ENCODE results near the gene JAML. TPM values are rescaled to one million over a fixed set of nuclear protein-coding genes. Genes with fewer than 3 reads are reported as not detected.

JAML gene
- total RNA-seq, 1 donor from 2014 or later = not detected

GRCh38 chr11:118168316-118168715 lies 56.5 kb downstream of the JAML start:
- Mint-ChIP-seq H3K9me3 (ENCODE audit: unreplicated experiment) (no peaks in the 10 kb centered on the region), H3K27ac (ENCODE audit: unreplicated experiment) (no peak overlapping the region), H3K27me3 (ENCODE audit: unreplicated experiment) (peaks cover 43% of the 10 kb centered on the region), H3K4me1 (ENCODE audit: unreplicated experiment) (no peaks in the 10 kb centered on the region), H3K36me3 (ENCODE audit: unreplicated experiment) (no peaks in the 10 kb centered on the region), H3K4me3 (ENCODE audit: unreplicated experiment) (no peak overlapping the region)
- DNase-seq (ENCODE audit: extremely low spot score, unreplicated experiment) = no peak
- no peak for TF ChIP-seq CTCF (IDR thresholded peaks at IDR 0.05)

GRCh38 chr11:118167906-118168305 lies 56.9 kb downstream of the JAML start:
- Mint-ChIP-seq H3K4me3 (ENCODE audit: unreplicated experiment) (no peak overlapping the region), H3K36me3 (ENCODE audit: unreplicated experiment) (no peaks in the 10 kb centered on the region), H3K27ac (ENCODE audit: unreplicated experiment) (no peak overlapping the region), H3K9me3 (ENCODE audit: unreplicated experiment) (no peaks in the 10 kb centered on the region), H3K27me3 (ENCODE audit: unreplicated experiment) (peaks cover 42% of the 10 kb centered on the region), H3K4me1 (ENCODE audit: unreplicated experiment) (no peaks in the 10 kb centered on the region)
- no peak for TF ChIP-seq CTCF (IDR thresholded peaks at IDR 0.05)
- DNase-seq (ENCODE audit: extremely low spot score, unreplicated experiment) = no peak

- Mint-ChIP-seq H3K36me3 (ENCODE audit: unreplicated experiment) (no peaks in the 10 kb centered on the region), H3K27ac (ENCODE audit: unreplicated experiment) (no peak overlapping the region), H3K27me3 (ENCODE audit: unreplicated experiment) (peaks cover 47% of the 10 kb centered on the region), H3K4me3 (ENCODE audit: unreplicated experiment) (no peak overlapping the region), H3K4me1 (ENCODE audit: unreplicated experiment) (no peaks in the 10 kb centered on the region), H3K9me3 (ENCODE audit: unreplicated experiment) (no peaks in the 10 kb centered on the region)
- no peak for TF ChIP-seq CTCF (IDR thresholded peaks at IDR 0.05)
- no peak for DNase-seq (ENCODE audit: extremely low spot score, unreplicated experiment)
Observed at GRCh38 chr11:118167253-118167652, 57.6 kb downstream of the JAML start.

GRCh38 chr11:118166641-118167040 lies 58.2 kb downstream of the JAML start:
- no peak for DNase-seq (ENCODE audit: extremely low spot score, unreplicated experiment)
- peaks cover 51% of the 10 kb centered on the region for H3K27me3 Mint-ChIP-seq (ENCODE audit: unreplicated experiment)
- no peaks in the 10 kb centered on the region for H3K36me3 Mint-ChIP-seq (ENCODE audit: unreplicated experiment)
- TF ChIP-seq CTCF (IDR thresholded peaks at IDR 0.05) = no peak
- H3K4me3 Mint-ChIP-seq (ENCODE audit: unreplicated experiment) = no peak overlapping the region
- H3K27ac Mint-ChIP-seq (ENCODE audit: unreplicated experiment) = no peak overlapping the region
- no peaks in the 10 kb centered on the region for H3K4me1 Mint-ChIP-seq (ENCODE audit: unreplicated experiment)
- no peaks in the 10 kb centered on the region for H3K9me3 Mint-ChIP-seq (ENCODE audit: unreplicated experiment)

GRCh38 chr11:118164885-118165284 lies 59.9 kb downstream of the JAML start:
- H3K9me3 Mint-ChIP-seq (ENCODE audit: unreplicated experiment) = no peaks in the 10 kb centered on the region
- peaks cover 41% of the 10 kb centered on the region for H3K27me3 Mint-ChIP-seq (ENCODE audit: unreplicated experiment)
- H3K4me3 Mint-ChIP-seq (ENCODE audit: unreplicated experiment) = no peak overlapping the region
- DNase-seq (ENCODE audit: extremely low spot score, unreplicated experiment) = no peak
- no peaks in the 10 kb centered on the region for H3K4me1 Mint-ChIP-seq (ENCODE audit: unreplicated experiment)
- no peak for TF ChIP-seq CTCF (IDR thresholded peaks at IDR 0.05)
- no peaks in the 10 kb centered on the region for H3K36me3 Mint-ChIP-seq (ENCODE audit: unreplicated experiment)
- H3K27ac Mint-ChIP-seq (ENCODE audit: unreplicated experiment) = no peak overlapping the region
